HepG2 (cell line): ENCODE measurements around the gene PRKN. TPM values are rescaled to one million over a fixed set of nuclear protein-coding genes. Genes with fewer than 3 reads are reported as not detected.

Experiments used
- ATAC-seq: fragments of 200-7000 bp; cut with Tn5 transposase; 3 replicates; pipeline ENCODE4 v1.9.1; 2020; ENCODE audit warnings: mild to moderate bottlenecking, moderate library complexity
- BruUV-seq: library from RNA; stranded (reverse); fragments of 400-500 nt; replicated peaks from 2 replicates; lab custom pipeline; 2021; lab: Mats Ljungman, UMichigan
- CTCF ChIA-PET: fragments of 300-600 bp; formaldehyde crosslinking; extraction: SDS; loops from one replicate; lab custom pipeline; 2021; ENCODE audit warnings: low total read pairs, inconsistent platforms, low intra/inter-chr PET ratio; lab: Yijun Ruan, JAX
- POLR2A ChIA-PET: fragments of 350-600 bp; sonication (Branson Sonifier 250); formaldehyde crosslinking; loops from one replicate; lab custom pipeline; 2020; ENCODE audit warnings: antibody characterized with exemption, inconsistent platforms; lab: Yijun Ruan, JAX
- DNase-seq: peaks from one replicate; pipeline ENCODE4 v3.0.0-alpha.2; 2015; ENCODE audit warnings: low spot score
- FAIRE-seq: peaks from 3 replicates; lab custom pipeline; 2011; peaks lifted over from hg19 to GRCh38; lab: Jason Lieb, UNC
- H2AFZ ChIP-seq: one replicate; pipeline ENCODE4 v1.6.1; 2011; ENCODE audit warnings: low read length, inconsistent platforms
- H3K27ac ChIP-seq: fragments of 300-600 bp; 3 replicates; pipeline ENCODE4 v1.8.0; 2011; ENCODE audit warnings: mixed run types, mild to moderate bottlenecking, mixed read lengths, low read length, inconsistent platforms; ENCODE audit not compliant: insufficient read depth; ENCODE audit errors: extremely low read length
- H3K27me3 ChIP-seq, 2 experiments: fragments of 200-600 bp in 1 of 2; 2 replicates in 1 of 2; 3 replicates in 1 of 2; pipeline versions ENCODE4 v1.6.0 to v1.8.0; 2011; ENCODE audit warnings: low read length in 2 of 2, mild to moderate bottlenecking in 2 of 2, moderate library complexity in 2 of 2, inconsistent platforms in 1 of 2; ENCODE audit not compliant: insufficient read depth in 2 of 2, control insufficient read depth in 1 of 2
- H3K36me3 ChIP-seq, 2 experiments: fragments of 200-600 bp in 1 of 2; replicated peaks in 1 of 2; 2 replicates in 1 of 2; 3 replicates in 1 of 2; pipeline versions ENCODE4 v1.5.1 to v1.8.0; 2011; ENCODE audit warnings: low read length in 2 of 2, inconsistent platforms in 1 of 2; ENCODE audit not compliant: insufficient read depth in 2 of 2, control insufficient read depth in 1 of 2
- H3K4me1 ChIP-seq: 2 replicates; pipeline ENCODE4 v1.5.1; 2012; ENCODE audit warnings: low read length, inconsistent platforms; ENCODE audit not compliant: insufficient read depth
- H3K4me2 ChIP-seq: 2 replicates; pipeline ENCODE4 v1.6.0; 2011; ENCODE audit warnings: low read depth, low read length, inconsistent platforms
- H3K4me3 ChIP-seq, 3 experiments: fragments of 200-600 bp in 1 of 3; sonication (generic), shearing (Covaris generic) in 1 of 3; replicated peaks in 1 of 3; 2 replicates each; pipeline ENCODE4 v1.5.1; 2011 to 2016; ENCODE audit warnings: low read length in 3 of 3, inconsistent platforms in 2 of 3, low read depth in 2 of 3, mild to moderate bottlenecking in 2 of 3, control low read depth in 1 of 3, mixed read lengths in 1 of 3; ENCODE audit not compliant: insufficient read depth in 1 of 3
- H3K79me2 ChIP-seq: one replicate; pipeline ENCODE4 v1.6.1; 2011; ENCODE audit warnings: low read length, inconsistent platforms; ENCODE audit not compliant: insufficient read depth
- H3K9ac ChIP-seq: 2 replicates; pipeline ENCODE4 v1.6.0; 2011; ENCODE audit warnings: mild to moderate bottlenecking, low read depth, low read length, inconsistent platforms; ENCODE audit not compliant: insufficient read depth
- H3K9me3 ChIP-seq: 2 replicates; pipeline ENCODE4 v1.5.1; 2012; ENCODE audit warnings: mild to moderate bottlenecking, low read length
- H4K20me1 ChIP-seq: 2 replicates; pipeline ENCODE4 v1.6.0; 2011; ENCODE audit warnings: inconsistent platforms, mild to moderate bottlenecking, low read length, moderate library complexity; ENCODE audit not compliant: insufficient read depth
- ARNT ChIP-seq: fragments of 450-650 bp; IDR thresholded peaks from 2 replicates; pipeline ENCODE4 v1.6.1; 2017
- KLF6 ChIP-seq: IDR thresholded peaks from 2 replicates; pipeline ENCODE4 v1.8.0; 2016; ENCODE audit warnings: missing biosample characterization, missing genetic modification reagents
- MTA3 ChIP-seq: sonication (generic); formaldehyde crosslinking; IDR thresholded peaks from 2 replicates; pipeline ENCODE4 v1.4.0; 2020; ENCODE audit warnings: missing genetic modification reagents
- NR1H2 ChIP-seq: sonication (generic); formaldehyde crosslinking; IDR thresholded peaks from 2 replicates; pipeline ENCODE4 v1.8.1; 2022; ENCODE audit warnings: low read depth, missing genetic modification reagents, borderline replicate concordance
- REPIN1 ChIP-seq: sonication (generic); formaldehyde crosslinking; IDR thresholded peaks from 2 replicates; pipeline ENCODE4 v1.8.0; 2022; ENCODE audit warnings: missing genetic modification reagents, low read depth, mild to moderate bottlenecking, borderline replicate concordance
- ZBTB21 ChIP-seq: sonication (generic); formaldehyde crosslinking; IDR thresholded peaks from 2 replicates; pipeline ENCODE4 v1.4.0; 2020; ENCODE audit warnings: missing genetic modification reagents
- ZBTB4 ChIP-seq: sonication (generic); formaldehyde crosslinking; IDR thresholded peaks from 2 replicates; pipeline ENCODE4 v1.4.0; 2020; ENCODE audit warnings: missing genetic modification reagents, mild to moderate bottlenecking, borderline replicate concordance
- ZKSCAN5 ChIP-seq: sonication (generic); formaldehyde crosslinking; IDR thresholded peaks from 2 replicates; pipeline ENCODE4 v1.5.1; 2020; ENCODE audit warnings: mild to moderate bottlenecking, missing genetic modification reagents
- ZNF234 ChIP-seq: sonication (generic); formaldehyde crosslinking; conservative IDR thresholded peaks from 2 replicates; pipeline ENCODE4 v1.5.1; 2020; ENCODE audit warnings: mild to moderate bottlenecking, missing genetic modification reagents
- ZNF282 ChIP-seq: fragments of 450-650 bp; IDR thresholded peaks from 2 replicates; pipeline ENCODE4 v1.6.1; 2018; ENCODE audit not compliant: partially characterized antibody
- ZNF614 ChIP-seq: IDR thresholded peaks from 2 replicates; pipeline ENCODE4 v1.6.1; 2018; ENCODE audit warnings: missing biosample characterization, missing genetic modification reagents, inconsistent platforms, borderline replicate concordance
- ZSCAN20 ChIP-seq: sonication (generic); formaldehyde crosslinking; IDR thresholded peaks from 2 replicates; pipeline ENCODE4 v1.4.0; 2020; ENCODE audit warnings: missing genetic modification reagents, mild to moderate bottlenecking, borderline replicate concordance
- WGBS: methylation state at CpG from one replicate; pipeline ENCODE4 v1.1.6; 2017; ENCODE audit warnings: low lambda C conversion rate; 5-methylcytosine and 5-hydroxymethylcytosine counted together
- in situ Hi-C: cut with HindIII; loops from 2 replicates; pipeline ENCODE4 v1.10.0; 2017; ENCODE audit warnings: low pct_unique_long_range_greater_than_20kb; ENCODE audit not compliant: extremely low pct_ligation_motif_present
- intact Hi-C: fragments of 100-400 bp; cut with micrococcal nuclease; formaldehyde crosslinking; loops from one replicate; pipeline ENCODE4 v1.10.0; 2022; ENCODE audit not compliant: unreplicated experiment
- polyA plus RNA-seq, 8 experiments: library from polyadenylated mRNA; depleted of rRNA in 3 of 8; stranded (reverse) in 7 of 8; unstranded in 1 of 8; fragments of >200 nt; fragmentation: Illumina TruSeq in 4 of 8; extraction: Trizol in 4 of 8; gene quantifications; 2 replicates each; pipeline versions ENCODE4 v1.2.1 to v1.2.3, GENCODE V29; 2011 to 2016; ENCODE audit warnings: low read depth in 4 of 8, missing spikeins in 1 of 8, mixed read lengths in 1 of 8; ENCODE audit not compliant: insufficient read depth in 1 of 8
- total RNA-seq, 5 experiments: library from RNA; depleted of rRNA; stranded (reverse); fragments of >200 nt; fragmentation: Illumina TruSeq; extraction: Trizol; gene quantifications; 2 replicates each; pipeline ENCODE4 v1.2.3, GENCODE V29; 2016; ENCODE audit warnings: low read depth in 1 of 5
- TF ChIP-seq, protein P1 (sequence below): sonication (generic); formaldehyde crosslinking; IDR thresholded peaks from 2 replicates; pipeline ENCODE4 v1.4.0; 2020; ENCODE audit warnings: missing genetic modification reagents
- TF ChIP-seq, protein P2 (sequence below): sonication (generic); formaldehyde crosslinking; IDR thresholded peaks from 2 replicates; pipeline ENCODE4 v1.4.0; 2020; ENCODE audit warnings: missing genetic modification reagents, borderline replicate concordance

PRKN gene
- total and polyA plus RNA-seq, 2 of the 13 experiments (the other 11 are each of a cell fraction or from before 2014, with no cell fraction given): 0.31 to 0.44 TPM

GRCh38 chr6:161701056-161701455 lies 1026.5 kb downstream of the PRKN start:
- no peak overlapping the region for H3K4me3 ChIP-seq
- H4K20me1 ChIP-seq: no peaks in the 10 kb centered on the region
- no peak for TF ChIP-seq ZKSCAN5 (CRISPR knock-in tag)
- no peak for TF ChIP-seq ZBTB21
- no peak for TF ChIP-seq ZNF234 (CRISPR knock-in tag)
- no peak for TF ChIP-seq ZNF282
- no peak for TF ChIP-seq MTA3 (CRISPR knock-in tag)
- no peak for TF ChIP-seq ZSCAN20 (CRISPR knock-in tag)
- TF ChIP-seq KLF6 (CRISPR knock-in tag): no peak
- TF ChIP-seq, protein P1, sequence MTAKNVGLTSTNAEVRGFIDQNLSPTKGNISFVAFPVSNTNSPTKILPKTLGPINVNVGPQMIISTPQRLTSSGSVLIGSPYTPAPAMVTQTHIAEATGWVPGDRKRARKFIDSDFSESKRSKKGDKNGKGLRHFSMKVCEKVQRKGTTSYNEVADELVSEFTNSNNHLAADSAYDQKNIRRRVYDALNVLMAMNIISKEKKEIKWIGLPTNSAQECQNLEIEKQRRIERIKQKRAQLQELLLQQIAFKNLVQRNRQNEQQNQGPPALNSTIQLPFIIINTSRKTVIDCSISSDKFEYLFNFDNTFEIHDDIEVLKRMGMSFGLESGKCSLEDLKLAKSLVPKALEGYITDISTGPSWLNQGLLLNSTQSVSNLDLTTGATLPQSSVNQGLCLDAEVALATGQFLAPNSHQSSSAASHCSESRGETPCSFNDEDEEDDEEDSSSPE (CRISPR knock-in tag): no peak
- TF ChIP-seq NR1H2 (CRISPR knock-in tag): no peak
- no peak for TF ChIP-seq ZBTB4 (CRISPR knock-in tag)
- TF ChIP-seq REPIN1 (CRISPR knock-in tag): no peak
- no peak for TF ChIP-seq ZNF614 (CRISPR knock-in tag)
- TF ChIP-seq ARNT: no peak
- TF ChIP-seq, protein P2, sequence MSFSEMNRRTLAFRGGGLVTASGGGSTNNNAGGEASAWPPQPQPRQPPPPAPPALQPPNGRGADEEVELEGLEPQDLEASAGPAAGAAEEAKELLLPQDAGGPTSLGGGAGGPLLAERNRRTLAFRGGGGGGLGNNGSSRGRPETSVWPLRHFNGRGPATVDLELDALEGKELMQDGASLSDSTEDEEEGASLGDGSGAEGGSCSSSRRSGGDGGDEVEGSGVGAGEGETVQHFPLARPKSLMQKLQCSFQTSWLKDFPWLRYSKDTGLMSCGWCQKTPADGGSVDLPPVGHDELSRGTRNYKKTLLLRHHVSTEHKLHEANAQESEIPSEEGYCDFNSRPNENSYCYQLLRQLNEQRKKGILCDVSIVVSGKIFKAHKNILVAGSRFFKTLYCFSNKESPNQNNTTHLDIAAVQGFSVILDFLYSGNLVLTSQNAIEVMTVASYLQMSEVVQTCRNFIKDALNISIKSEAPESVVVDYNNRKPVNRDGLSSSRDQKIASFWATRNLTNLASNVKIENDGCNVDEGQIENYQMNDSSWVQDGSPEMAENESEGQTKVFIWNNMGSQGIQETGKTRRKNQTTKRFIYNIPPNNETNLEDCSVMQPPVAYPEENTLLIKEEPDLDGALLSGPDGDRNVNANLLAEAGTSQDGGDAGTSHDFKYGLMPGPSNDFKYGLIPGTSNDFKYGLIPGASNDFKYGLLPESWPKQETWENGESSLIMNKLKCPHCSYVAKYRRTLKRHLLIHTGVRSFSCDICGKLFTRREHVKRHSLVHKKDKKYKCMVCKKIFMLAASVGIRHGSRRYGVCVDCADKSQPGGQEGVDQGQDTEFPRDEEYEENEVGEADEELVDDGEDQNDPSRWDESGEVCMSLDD (CRISPR knock-in tag): no peak
- TF ChIP-seq, all 625 proteins: peak for 0
- 2% methylated on average over 1 of the region's 1 CpG for WGBS
- no peak overlapping the region for H2AFZ ChIP-seq
- no peak for ATAC-seq
- POLR2A ChIA-PET: no interaction called here
- H3K79me2 ChIP-seq: no peaks in the 10 kb centered on the region
- H3K27ac ChIP-seq: no peak overlapping the region
- no peaks in the 10 kb centered on the region for H3K27me3 ChIP-seq
- H3K9ac ChIP-seq: no peak overlapping the region
- BruUV-seq: no TSS peak
- no peak for DNase-seq
- no peaks in the 10 kb centered on the region for H3K4me1 ChIP-seq
- no peaks in the 10 kb centered on the region for H3K36me3 ChIP-seq
- intact Hi-C loops: no loop called here
- CTCF ChIA-PET: no interaction called here
- in situ Hi-C loops: no loop called here
- FAIRE-seq: no peak
- H3K4me2 ChIP-seq: no peak overlapping the region
- no peaks in the 10 kb centered on the region for H3K9me3 ChIP-seq
